Stomach (tissue), 9 donors: ENCODE measurements around the gene FABP6. TPM values are rescaled to one million over a fixed set of nuclear protein-coding genes. Genes with fewer than 3 reads are reported as not detected.
A peak's percentile ranks its signal among the peaks of the same experiment; 100 is the strongest.

Experiments
- DNase-seq, 2 donors: peaks; one replicate each; pipeline versions ENCODE4 v3.0.0 to v3.0.0-alpha.2; 2013 to 2019
- H3K27ac ChIP-seq, 5 donors: fragments of 200-600 bp in 4 of 5; sonication (generic) in 4 of 5; one replicate each; pipeline ENCODE4 v1.5.1; 2013 to 2019; ENCODE audit warnings: mild to moderate bottlenecking in 1 of 5, moderate library complexity in 1 of 5
- H3K27me3 ChIP-seq, 3 donors: fragments of 200-600 bp; sonication (generic); one replicate each; pipeline ENCODE4 v1.5.1; 2017 to 2019; ENCODE audit warnings: mixed run types in 1 of 3
- H3K36me3 ChIP-seq, 4 donors: fragments of 200-600 bp; sonication (generic); 1 replicate in 3 of 4; 2 replicates in 1 of 4; pipeline ENCODE4 v1.5.1; 2016 to 2019
- H3K4me1 ChIP-seq, 4 donors: fragments of 200-600 bp; sonication (generic); one replicate each; pipeline ENCODE4 v1.5.1; 2016 to 2019
- H3K4me3 ChIP-seq, 4 donors: fragments of 200-600 bp; sonication (generic) in 3 of 4; one replicate each; pipeline ENCODE4 v1.5.1; 2016 to 2019; ENCODE audit warnings: mild to moderate bottlenecking in 1 of 4
- H3K9me3 ChIP-seq, 4 donors: fragments of 200-600 bp; sonication (generic); one replicate each; pipeline ENCODE4 v1.5.1; 2016 to 2019
- EP300 ChIP-seq: sonication (generic); formaldehyde crosslinking; IDR thresholded peaks from one replicate; pipeline ENCODE4 v1.6.1; 2017; ENCODE audit warnings: antibody characterized with exemption
- POLR2A ChIP-seq, 4 donors: fragments of 450-650 bp; IDR thresholded peaks; one replicate each; pipeline ENCODE4 v1.6.1; 2016; ENCODE audit warnings: antibody characterized with exemption in 4 of 4, control low read depth in 2 of 4, mild to moderate bottlenecking in 1 of 4, moderate library complexity in 1 of 4
- POLR2AphosphoS5 ChIP-seq, 3 donors: sonication (generic); formaldehyde crosslinking; IDR thresholded peaks; one replicate each; pipeline ENCODE4 v1.6.1; 2016; ENCODE audit warnings: antibody characterized with exemption in 3 of 3
- WGBS, 5 donors: extraction: QIAGEN DNeasy Blood & Tissue Kit in 3 of 5; methylation state at CpG; one replicate each; pipeline versions ENCODE4 v1.1.5 to v1.1.7; 2013 to 2018; 5-methylcytosine and 5-hydroxymethylcytosine counted together
- intact Hi-C: fragments of 100-400 bp; cut with DNase I; formaldehyde crosslinking; loops from one replicate; pipeline ENCODE4 v1.15.1; 2023; ENCODE audit warnings: low total_unique reads
- polyA plus RNA-seq, 3 donors: library from polyadenylated mRNA; stranded (reverse); fragments of 200-250 nt; gene quantifications; one replicate each; pipeline ENCODE4 v1.2.3, GENCODE V29; 2013
- total RNA-seq, 5 donors: library from RNA; depleted of rRNA; stranded (reverse); fragments of >200 nt; gene quantifications; one replicate each; pipeline versions ENCODE4 v1.1.0 to v1.2.3, GENCODE V29; 2014 to 2016
- TF ChIP-seq, protein P1 (sequence below), 7 experiments: fragments of 450-650 bp in 4 of 7; fragments of 200-600 bp in 3 of 7; sonication (generic) in 3 of 7; IDR thresholded peaks; one replicate each; pipeline ENCODE4 v1.5.1; 2016 to 2019; ENCODE audit warnings: antibody characterized with exemption in 7 of 7, control low read depth in 2 of 7, mild to moderate bottlenecking in 1 of 7
- donor health status: healthy with polysubstance abuse.
- donor health status: Bipolar disorder and iron deficiency.
- donor health status: healthy.

The FABP6 gene
- total and polyA plus RNA-seq, 8 donors = 0.50 to 6.1 (median 1.9) TPM; not detected in 5

- no peak for TF ChIP-seq POLR2A (IDR thresholded peaks at IDR 0.05)
- TF ChIP-seq, protein P1, sequence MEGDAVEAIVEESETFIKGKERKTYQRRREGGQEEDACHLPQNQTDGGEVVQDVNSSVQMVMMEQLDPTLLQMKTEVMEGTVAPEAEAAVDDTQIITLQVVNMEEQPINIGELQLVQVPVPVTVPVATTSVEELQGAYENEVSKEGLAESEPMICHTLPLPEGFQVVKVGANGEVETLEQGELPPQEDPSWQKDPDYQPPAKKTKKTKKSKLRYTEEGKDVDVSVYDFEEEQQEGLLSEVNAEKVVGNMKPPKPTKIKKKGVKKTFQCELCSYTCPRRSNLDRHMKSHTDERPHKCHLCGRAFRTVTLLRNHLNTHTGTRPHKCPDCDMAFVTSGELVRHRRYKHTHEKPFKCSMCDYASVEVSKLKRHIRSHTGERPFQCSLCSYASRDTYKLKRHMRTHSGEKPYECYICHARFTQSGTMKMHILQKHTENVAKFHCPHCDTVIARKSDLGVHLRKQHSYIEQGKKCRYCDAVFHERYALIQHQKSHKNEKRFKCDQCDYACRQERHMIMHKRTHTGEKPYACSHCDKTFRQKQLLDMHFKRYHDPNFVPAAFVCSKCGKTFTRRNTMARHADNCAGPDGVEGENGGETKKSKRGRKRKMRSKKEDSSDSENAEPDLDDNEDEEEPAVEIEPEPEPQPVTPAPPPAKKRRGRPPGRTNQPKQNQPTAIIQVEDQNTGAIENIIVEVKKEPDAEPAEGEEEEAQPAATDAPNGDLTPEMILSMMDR (IDR thresholded peaks at IDR 0.05) = no peak
- no peak for TF ChIP-seq EP300
- TF ChIP-seq POLR2AphosphoS5 (IDR thresholded peaks at IDR 0.05) = no peak
- Histone ChIP-seq H3K4me3 (no peak overlapping the region), H3K36me3 (peaks cover 0 to 31% (median 20%) of the 10 kb centered on the region in 4 donors), H3K27ac (no peak overlapping the region), H3K4me1 (no peaks in the 10 kb centered on the region), H3K27me3 (no peaks in the 10 kb centered on the region), H3K9me3 (no peaks in the 10 kb centered on the region)
- intact Hi-C loops = no loop called here
- WGBS, 5 donors = 87 to 95% (median 91%) methylated on average over 9 of the region's 9 CpGs
- DNase-seq = no peak
Measured at GRCh38 chr5:160252916-160253315, 23.6 kb downstream of the FABP6 start.

GRCh38 chr5:160253441-160253840, 24.1 kb downstream of the FABP6 start:
- 90 to 95% (median 94%) methylated on average over 17 of the region's 17 CpGs for WGBS, 5 donors
- no peak for TF ChIP-seq POLR2AphosphoS5 (IDR thresholded peaks at IDR 0.05)
- H3K36me3 ChIP-seq = peaks cover 0 to 31% (median 20%) of the 10 kb centered on the region in 4 donors
- H3K9me3 ChIP-seq = no peaks in the 10 kb centered on the region
- no peaks in the 10 kb centered on the region for H3K4me1 ChIP-seq
- H3K4me3 ChIP-seq = no peak overlapping the region
- H3K27me3 ChIP-seq = no peaks in the 10 kb centered on the region
- H3K27ac ChIP-seq = no peak overlapping the region
- no peak for DNase-seq
- intact Hi-C loops = no loop called here

GRCh38 chr5:160254706-160255105, 25.4 kb downstream of the FABP6 start:
- H3K9me3 ChIP-seq = no peaks in the 10 kb centered on the region
- no peak overlapping the region for H3K27ac ChIP-seq
- H3K4me3 ChIP-seq = no peak overlapping the region
- no peaks in the 10 kb centered on the region for H3K27me3 ChIP-seq
- TF ChIP-seq POLR2AphosphoS5 (IDR thresholded peaks at IDR 0.05) = no peak
- TF ChIP-seq, protein P1 (IDR thresholded peaks at IDR 0.05) = no peak
- no peak for TF ChIP-seq POLR2A (IDR thresholded peaks at IDR 0.05)
- no peak for TF ChIP-seq EP300
- H3K36me3 ChIP-seq = peaks cover 0 to 34% (median 20%) of the 10 kb centered on the region in 4 donors
- no peaks in the 10 kb centered on the region for H3K4me1 ChIP-seq
- intact Hi-C loops = no loop called here
- 76 to 93% (median 86%) methylated on average over 6 of the region's 6 CpGs for WGBS, 5 donors
- no peak for DNase-seq

DNA sequence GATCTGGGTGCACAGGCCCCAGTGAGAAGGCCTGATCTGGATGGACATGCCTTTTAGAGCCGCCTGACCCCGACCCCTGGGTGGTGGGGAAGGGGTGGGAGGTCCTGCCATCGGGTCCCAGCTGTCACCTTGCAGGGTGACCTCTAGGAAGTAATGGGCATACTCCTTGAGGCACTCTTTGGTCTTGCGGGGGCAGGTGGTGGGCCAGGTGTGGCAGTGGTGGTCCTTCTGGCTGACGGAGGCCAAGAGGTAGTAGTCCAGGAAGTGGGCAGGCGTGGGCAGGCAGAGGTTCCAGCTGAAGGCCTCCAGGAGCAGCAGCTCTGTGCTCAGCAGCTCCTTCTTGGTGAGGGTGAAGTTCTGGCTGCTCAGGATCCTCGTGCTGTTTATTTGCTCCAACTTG, 30.0 kb downstream of the FABP6 start:
- Histone ChIP-seq H3K27ac (no peak overlapping the region), H3K4me3 (no peak overlapping the region), H3K4me1 (peaks cover 14 to 27% (median 23%) of the 10 kb centered on the region in 4 donors), H3K9me3 (no peaks in the 10 kb centered on the region), H3K27me3 (no peaks in the 10 kb centered on the region), H3K36me3 (peaks cover 0 to 11% (median 4%) of the 10 kb centered on the region in 4 donors)
- intact Hi-C loops = no loop called here
- TF ChIP-seq, protein P1 (IDR thresholded peaks at IDR 0.05) = no peak
- TF ChIP-seq POLR2A (IDR thresholded peaks at IDR 0.05) = no peak
- TF ChIP-seq POLR2AphosphoS5 (IDR thresholded peaks at IDR 0.05) = no peak
- TF ChIP-seq EP300 = no peak
- no peak for DNase-seq
- WGBS, 5 donors = 68 to 90% (median 86%) methylated on average over 6 to 7 of the region's 7 CpGs

DNA sequence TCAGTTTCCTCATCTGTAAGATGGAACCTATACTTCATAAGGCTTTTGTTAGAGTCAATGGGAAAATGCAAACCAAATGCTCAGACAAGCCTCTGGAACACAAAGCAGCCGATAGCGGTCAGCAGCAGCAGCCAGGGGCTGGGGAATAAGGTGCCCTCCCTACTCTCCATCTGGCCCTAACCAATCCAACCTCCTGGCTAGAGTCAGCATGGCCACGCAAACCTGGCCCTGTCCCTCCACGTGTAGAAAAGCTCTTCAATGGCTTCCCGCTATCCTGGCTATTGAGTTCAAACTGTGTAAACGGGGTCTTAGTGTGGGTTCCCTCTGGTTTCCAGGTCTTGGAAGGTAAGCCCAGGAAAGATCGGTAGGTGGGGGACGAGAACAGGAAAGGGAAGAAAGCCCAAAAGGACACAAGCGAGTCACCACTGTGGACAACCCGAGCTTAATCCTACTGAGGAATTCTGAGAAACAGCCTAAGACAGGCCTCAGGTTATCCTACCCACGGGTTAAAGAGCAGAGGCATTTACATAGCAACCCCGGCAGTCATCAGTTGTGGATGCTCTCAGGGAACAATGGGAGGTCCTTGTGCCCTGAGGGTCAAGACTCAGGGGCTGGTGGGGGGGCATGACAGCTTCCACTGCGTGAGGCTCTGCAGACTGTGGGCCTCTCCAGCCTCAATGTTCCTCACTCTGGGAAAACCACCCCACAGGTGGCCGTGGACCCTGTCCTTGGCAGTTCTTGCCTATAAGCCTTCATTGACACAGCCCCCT, 30.9 kb downstream of the FABP6 start:
- Histone ChIP-seq H3K27me3 (no peaks in the 10 kb centered on the region), H3K4me3 (no peak overlapping the region), H3K9me3 (no peaks in the 10 kb centered on the region), H3K4me1 (peaks cover 14 to 27% (median 23%) of the 10 kb centered on the region in 4 donors), H3K27ac (peak overlapping the region in 3 of 5 donors; percentile 21 to 52 (median 25)), H3K36me3 (peaks cover 0 to 7% (median 2%) of the 10 kb centered on the region in 4 donors)
- WGBS, 5 donors = 89 to 93% (median 90%) methylated on average over 14 of the region's 14 CpGs
- intact Hi-C loops = no loop called here
- DNase-seq = no peak
- TF ChIP-seq, protein P1 (IDR thresholded peaks at IDR 0.05) = no peak
